Left ventricle myocardium superior (tissue), 1 donor: ENCODE measurements around the gene ZBTB3. TPM values are rescaled to one million over a fixed set of nuclear protein-coding genes. Genes with fewer than 3 reads are reported as not detected.
A peak's percentile ranks its signal among the peaks of the same experiment; 100 is the strongest.

ENCODE experiments used
- ATAC-seq: fragments of 200-7000 bp; cut with Tn5 transposase; one replicate; pipeline ENCODE4 v1.9.1; 2020; ENCODE audit warnings: mild to moderate bottlenecking, moderate library complexity
- DNase-seq: peaks from one replicate; pipeline ENCODE4 v3.0.0-alpha.2; 2020
- intact Hi-C: fragments of 100-400 bp; cut with micrococcal nuclease; formaldehyde crosslinking; loops from one replicate; pipeline ENCODE4 v1.11.0; 2022
- long read RNA-seq: library from polyadenylated mRNA; unstranded; transcript quantifications from one replicate; pipeline ENCODE4 v2.0.0, GENCODE V29; 2021
- total RNA-seq: library from RNA; stranded (reverse); fragmentation: NEBNext Ultra II Directional; extraction: Animal tissue kit (Norgen Biotek cat#: 25700); gene quantifications from one replicate; pipeline ENCODE4 v1.2.1, GENCODE V29; 2021
- donor health status: DM: no; HTN: yes; CAD: no; lungs with severe emphysema.

Gene ZBTB3
- 10.1 TPM for total RNA-seq
- long read RNA-seq, partial matches to known transcripts, result 1 of 5 reads
- long read RNA-seq, other reads (novel, unspliced or antisense), result 1 of 5 reads

GRCh38 chr11:62753736-62754603 is at the start of gene ZBTB3:
TSS of gene ZBTB3 (minus strand) at chr11:62754160. CDS start at chr11:62753664, 496 bp downstream.
- ATAC-seq (peak; percentile 97), DNase-seq (peak; percentile 95)
- intact Hi-C loops, result no loop called here

- DNase-seq, result no peak
- intact Hi-C loops, result no loop called here
- ATAC-seq, result no peak
Observed at GRCh38 chr11:62801071-62801470, 47.1 kb upstream of the ZBTB3 start.

- no peak for DNase-seq
- intact Hi-C loops, result no loop called here
- ATAC-seq, result no peak
Observed at GRCh38 chr11:62799486-62799885, 45.5 kb upstream of the ZBTB3 start.

GRCh38 chr11:62796281-62796680 is 42.3 kb upstream of the ZBTB3 start:
- ATAC-seq (no peak), DNase-seq (no peak)
- intact Hi-C loops, result no loop called here

- intact Hi-C loops, result no loop called here
- DNase-seq (no peak), ATAC-seq (no peak)
Observed at GRCh38 chr11:62794201-62794775, 40.3 kb upstream of the ZBTB3 start.

- intact Hi-C loops, result no loop called here
- peak; percentile 73 for DNase-seq
- ATAC-seq, result peak; percentile 64
Observed at GRCh38 chr11:62792202-62792575, 38.2 kb upstream of the ZBTB3 start.

- ATAC-seq (peak; percentile 87), DNase-seq (peak; percentile 95)
- intact Hi-C loops, result no loop called here
Observed at GRCh38 chr11:62791501-62792201, 37.7 kb upstream of the ZBTB3 start, which contains the start of gene TMEM223. TSS of gene TMEM223 (minus strand) at chr11:62792006. CDS start at chr11:62791994, 12 bp downstream.

- intact Hi-C loops, result no loop called here
- DNase-seq (no peak), ATAC-seq (no peak)
Observed at GRCh38 chr11:62789576-62789975, 35.6 kb upstream of the ZBTB3 start.

- intact Hi-C loops, result no loop called here
- no peak for ATAC-seq
- DNase-seq, result no peak
Observed at GRCh38 chr11:62788991-62789390, 35.0 kb upstream of the ZBTB3 start.

GRCh38 chr11:62787005-62787759 is 33.2 kb upstream of the ZBTB3 start, which contains the start of gene TMEM179B:
TSS of gene TMEM179B (plus strand) at chr11:62787402. CDS start at chr11:62787432, 30 bp downstream.
- DNase-seq (peak; percentile 98), ATAC-seq (peak; percentile 85)
- intact Hi-C loops, result no loop called here

GRCh38 chr11:62786318-62787004 is 32.5 kb upstream of the ZBTB3 start:
- intact Hi-C loops, result no loop called here
- DNase-seq (peak; percentile 94), ATAC-seq (peak; percentile 85)

- DNase-seq (no peak), ATAC-seq (no peak)
- intact Hi-C loops, result no loop called here
Observed at GRCh38 chr11:62782753-62783152, 28.8 kb upstream of the ZBTB3 start.

GRCh38 chr11:62778441-62778840 is 24.5 kb upstream of the ZBTB3 start:
- intact Hi-C loops, result no loop called here
- DNase-seq (no peak), ATAC-seq (no peak)

GRCh38 chr11:62777389-62777788 is 23.4 kb upstream of the ZBTB3 start:
- intact Hi-C loops, result no loop called here
- ATAC-seq, result no peak

GRCh38 chr11:62775646-62776045 is 21.7 kb upstream of the ZBTB3 start:
- DNase-seq, result no peak
- no peak for ATAC-seq
- intact Hi-C loops, result no loop called here

More at GRCh38 chr11:62777389-62777788, 23.4 kb upstream of the ZBTB3 start:
- no peak for DNase-seq

- intact Hi-C loops, result no loop called here
- no peak for DNase-seq
Observed at GRCh38 chr11:62774407-62774806, 20.4 kb upstream of the ZBTB3 start.

GRCh38 chr11:62771144-62772021 is 17.4 kb upstream of the ZBTB3 start, which contains the start of gene TAF6L:
TSS of gene TAF6L (plus strand) at chr11:62771396. CDS start at chr11:62775784, 4,388 bp downstream.
- peak; percentile 99 for DNase-seq
- intact Hi-C loops, result no loop called here
- ATAC-seq, result peak; percentile 98

More at GRCh38 chr11:62774407-62774806, 20.4 kb upstream of the ZBTB3 start:
- no peak for ATAC-seq
